Hematopoietic multipotent progenitor cell treated with erythropoietin and hydrocortisone succinate and interleukin-3 and kit ligand, for 17 days (in vitro differentiated cells): ENCODE measurements around the gene TCF4.

ENCODE experiments used
- DNase-seq: peaks from one replicate; pipeline ENCODE4 v3.0.0-alpha.2; 2015; ENCODE audit warnings: low spot score

Gene TCF4

DNA sequence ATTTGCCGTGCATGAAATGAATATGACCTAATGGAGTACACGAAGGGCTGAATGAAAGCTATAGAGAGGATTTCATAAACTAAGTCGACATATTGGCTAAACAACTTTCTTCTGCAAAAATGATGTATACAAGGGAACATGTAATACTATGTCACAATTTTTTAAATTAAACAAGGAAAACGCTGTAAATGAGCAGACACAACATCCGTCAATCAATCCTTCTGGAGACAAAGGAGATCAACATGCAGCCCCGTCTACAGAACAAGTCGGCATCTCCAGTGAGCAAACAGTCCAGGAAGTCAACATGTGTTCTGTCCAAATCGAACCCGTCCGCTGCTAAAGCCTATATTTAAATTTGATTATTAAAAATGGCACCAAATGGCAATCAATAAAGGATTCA lies 180.8 kb downstream of the TCF4 start:
- no peak for DNase-seq

DNA sequence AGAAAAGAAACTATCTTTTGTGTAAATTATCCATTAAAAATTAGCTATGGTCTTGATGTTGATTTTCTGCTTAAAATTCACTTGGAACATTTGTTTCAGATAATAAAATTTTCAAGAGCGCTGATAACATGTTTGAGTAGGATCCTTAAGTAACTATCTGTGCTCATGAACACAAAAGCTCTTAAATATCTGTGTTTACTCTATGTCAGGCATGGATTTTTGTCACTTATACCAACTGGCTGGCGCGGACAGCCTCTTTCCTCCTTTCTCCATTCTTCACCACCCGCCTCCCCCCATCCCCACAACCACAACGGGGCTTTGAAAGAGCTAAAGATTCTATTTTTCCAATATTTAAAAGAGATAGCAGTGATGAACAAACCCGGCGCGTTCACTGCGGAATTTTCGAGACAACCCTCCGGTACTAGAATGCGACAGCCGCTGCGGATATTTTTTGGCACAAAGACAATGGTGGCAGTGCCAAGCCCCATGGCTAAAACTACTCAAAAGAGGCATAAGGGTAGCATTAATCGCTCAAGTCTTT lies 181.5 kb downstream of the TCF4 start:
- DNase-seq, result no peak

DNA sequence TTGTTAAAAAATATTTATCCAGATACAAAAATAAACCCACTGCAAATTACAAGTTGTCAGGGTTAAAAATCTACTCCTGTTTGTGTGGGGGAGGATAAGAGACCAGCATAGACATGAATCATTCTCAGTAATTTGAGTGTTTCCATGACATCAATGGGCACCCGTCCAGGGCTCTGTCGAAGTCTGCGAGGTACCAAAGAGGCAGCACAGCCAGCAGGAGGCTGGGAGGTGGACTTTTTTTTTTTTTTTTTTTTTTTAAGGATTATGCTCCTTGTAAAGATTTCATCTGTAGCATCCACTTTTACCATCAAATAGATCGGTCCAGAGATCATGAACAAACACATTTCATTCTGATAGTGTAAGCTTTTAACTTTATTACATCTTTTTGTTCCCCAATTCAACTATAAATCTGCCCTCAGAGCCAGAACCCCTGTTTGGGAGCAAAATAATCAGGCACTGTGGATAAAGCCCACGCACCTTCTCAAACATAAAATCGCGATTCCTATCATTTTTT lies 182.0 kb downstream of the TCF4 start:
- DNase-seq, result no peak

DNA sequence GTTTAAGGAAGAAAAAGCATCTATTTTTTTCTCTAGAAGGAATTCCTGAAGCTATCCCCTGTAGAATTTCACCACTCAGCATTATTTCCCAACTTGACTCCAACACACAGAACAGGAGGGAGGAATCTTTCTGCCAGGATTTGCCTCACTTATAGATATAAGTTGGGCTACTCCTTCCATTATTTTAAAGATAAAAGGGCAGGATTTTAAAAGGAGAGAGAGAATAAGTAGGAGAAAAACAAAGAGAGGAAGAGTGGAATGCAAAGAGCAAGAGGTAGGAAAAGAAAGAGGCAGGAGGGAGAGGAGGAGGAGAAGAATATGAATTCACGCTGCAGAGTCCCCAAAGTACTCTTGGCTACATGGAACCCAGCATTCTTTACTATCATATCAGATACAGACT lies 182.5 kb downstream of the TCF4 start:
- DNase-seq, result no peak

DNA sequence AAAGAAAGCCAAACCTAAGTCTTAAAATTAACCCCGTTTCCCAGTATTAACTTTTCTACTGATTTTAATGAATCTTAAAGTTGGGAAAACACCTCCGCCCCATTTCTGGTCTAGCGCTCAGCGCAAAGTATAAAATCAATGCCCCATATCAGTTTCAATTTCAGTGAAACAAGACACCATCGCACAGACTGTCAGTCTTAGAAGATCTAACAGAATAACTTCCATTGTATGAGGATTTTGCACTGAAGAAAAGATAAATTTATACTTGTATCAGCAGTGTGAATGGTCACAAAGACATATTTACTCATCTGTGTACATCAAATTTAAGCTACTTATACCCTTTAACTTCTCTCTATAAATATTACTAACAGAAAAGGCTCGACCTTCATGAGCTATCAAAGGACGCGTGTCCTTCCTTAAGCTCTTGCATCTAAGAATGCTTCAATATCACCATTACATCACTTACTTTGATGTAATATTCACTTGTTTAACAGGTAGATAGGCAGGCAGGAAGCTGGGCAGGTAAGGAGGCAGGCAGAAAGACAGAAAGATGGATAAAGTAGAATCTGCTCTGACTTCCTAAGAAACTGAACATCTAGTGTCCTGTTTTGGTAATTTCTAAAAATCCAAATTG lies 183.0 kb downstream of the TCF4 start:
- no peak for DNase-seq

DNA sequence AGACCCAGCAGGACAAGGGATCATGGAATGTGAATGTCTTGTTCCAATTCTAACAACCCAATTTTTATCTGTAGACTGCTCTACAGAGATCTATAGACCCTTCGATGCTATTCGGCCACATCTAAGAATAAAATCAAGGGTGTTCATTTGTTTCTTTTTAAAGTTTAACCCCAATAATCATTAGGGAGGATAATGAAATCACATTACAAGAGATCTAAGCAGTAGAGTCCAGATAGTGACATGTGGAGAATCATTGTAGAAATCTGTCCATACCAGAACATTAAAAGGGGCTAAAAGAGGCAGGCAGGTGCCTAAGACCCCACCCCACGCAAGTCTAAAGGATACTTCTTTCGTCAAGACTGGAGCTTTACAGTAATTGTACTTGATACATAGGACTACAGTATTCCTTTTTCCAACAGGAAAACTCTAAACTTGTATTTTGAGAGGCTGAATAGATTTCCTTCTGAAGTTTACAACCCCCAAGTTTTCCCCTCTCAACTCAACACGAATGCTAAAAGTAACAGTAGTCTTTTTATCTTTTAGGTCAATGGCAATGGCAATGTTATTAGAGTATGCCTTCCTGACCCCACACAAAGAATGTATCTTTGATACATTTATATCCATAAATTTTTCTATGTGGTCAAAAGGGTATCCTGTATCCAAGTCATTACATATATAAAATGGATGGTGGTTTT lies 183.7 kb downstream of the TCF4 start:
- DNase-seq, result no peak

DNA sequence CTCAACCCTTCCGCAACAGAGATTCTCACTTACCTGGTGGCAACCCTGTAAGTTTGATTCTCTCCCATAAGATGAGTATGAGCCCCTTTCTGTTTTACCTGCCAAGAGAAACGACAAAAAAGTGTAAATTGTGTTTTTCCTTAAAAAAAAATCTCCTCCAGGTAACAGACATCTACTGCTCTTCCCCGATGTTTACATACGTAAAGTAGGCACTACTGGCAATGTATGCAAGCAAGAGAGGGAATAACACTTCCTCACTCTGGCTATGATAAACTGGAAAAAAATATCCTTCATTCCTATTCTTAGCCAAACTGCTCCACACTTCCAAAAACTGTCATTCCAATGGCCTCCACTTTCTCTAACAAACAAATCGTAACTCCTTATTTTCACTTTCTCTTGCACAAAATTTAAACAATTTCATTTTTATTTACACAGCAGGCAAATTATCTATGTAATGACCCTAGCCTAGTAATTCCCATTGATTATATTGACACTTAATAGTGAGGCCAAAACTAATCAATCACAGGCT lies 184.5 kb downstream of the TCF4 start:
- no peak for DNase-seq

DNA sequence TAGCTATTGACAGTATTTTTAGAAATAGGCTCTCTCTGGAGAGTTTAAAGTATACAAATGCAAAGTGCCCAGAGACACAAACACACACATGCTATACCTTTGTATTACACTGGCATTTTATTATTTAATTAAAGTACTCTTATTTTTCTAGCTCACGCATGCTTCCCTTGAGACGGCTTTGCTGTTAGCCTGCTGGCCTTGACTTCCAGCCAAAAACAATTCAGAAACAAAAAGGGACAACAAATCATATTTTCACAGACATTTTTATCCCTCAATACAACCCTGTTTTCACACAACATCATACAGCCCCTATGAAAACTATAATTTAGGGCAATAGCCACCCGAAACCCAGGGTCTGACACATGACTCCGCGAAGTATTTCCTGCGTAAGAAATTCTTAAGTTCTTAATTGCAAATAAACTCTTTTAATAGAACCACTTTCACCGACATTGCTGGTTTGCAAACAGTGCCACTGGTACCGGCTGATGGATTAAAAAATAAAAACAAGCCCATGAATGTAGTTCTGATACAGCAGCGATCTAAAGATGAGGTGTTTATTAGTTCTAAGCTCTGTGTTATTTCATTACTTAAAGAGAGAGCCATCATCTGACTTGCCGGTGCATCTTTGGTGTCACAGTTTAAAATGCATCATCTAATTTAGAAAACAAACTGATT lies 185.1 kb downstream of the TCF4 start:
- DNase-seq, result no peak

DNA sequence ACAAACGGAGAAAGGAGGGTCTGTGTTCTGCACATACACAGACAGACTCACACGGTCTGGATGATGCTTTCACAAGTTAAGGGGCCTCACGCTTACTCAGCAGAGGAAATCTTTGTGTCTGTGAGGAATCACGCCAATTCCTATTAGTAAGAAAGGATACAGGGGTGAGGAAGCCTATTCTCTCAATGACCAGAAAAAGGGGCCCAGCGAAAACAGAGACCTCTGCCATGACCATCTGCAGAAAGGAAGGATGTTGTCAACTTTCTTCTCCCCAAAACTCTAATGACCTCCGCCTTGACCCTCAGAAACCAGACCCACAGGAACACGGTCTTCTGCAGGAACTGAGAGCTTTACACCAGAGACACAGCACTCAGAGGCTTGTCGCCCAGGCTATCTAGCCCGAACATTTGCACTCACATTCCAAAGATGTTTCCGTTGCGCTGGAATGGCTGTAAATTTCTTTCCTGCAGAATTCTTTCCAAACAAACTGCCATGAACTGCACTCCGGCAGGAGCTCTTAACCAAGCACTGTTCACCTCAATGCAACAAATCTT lies 186.3 kb downstream of the TCF4 start:
- no peak for DNase-seq

DNA sequence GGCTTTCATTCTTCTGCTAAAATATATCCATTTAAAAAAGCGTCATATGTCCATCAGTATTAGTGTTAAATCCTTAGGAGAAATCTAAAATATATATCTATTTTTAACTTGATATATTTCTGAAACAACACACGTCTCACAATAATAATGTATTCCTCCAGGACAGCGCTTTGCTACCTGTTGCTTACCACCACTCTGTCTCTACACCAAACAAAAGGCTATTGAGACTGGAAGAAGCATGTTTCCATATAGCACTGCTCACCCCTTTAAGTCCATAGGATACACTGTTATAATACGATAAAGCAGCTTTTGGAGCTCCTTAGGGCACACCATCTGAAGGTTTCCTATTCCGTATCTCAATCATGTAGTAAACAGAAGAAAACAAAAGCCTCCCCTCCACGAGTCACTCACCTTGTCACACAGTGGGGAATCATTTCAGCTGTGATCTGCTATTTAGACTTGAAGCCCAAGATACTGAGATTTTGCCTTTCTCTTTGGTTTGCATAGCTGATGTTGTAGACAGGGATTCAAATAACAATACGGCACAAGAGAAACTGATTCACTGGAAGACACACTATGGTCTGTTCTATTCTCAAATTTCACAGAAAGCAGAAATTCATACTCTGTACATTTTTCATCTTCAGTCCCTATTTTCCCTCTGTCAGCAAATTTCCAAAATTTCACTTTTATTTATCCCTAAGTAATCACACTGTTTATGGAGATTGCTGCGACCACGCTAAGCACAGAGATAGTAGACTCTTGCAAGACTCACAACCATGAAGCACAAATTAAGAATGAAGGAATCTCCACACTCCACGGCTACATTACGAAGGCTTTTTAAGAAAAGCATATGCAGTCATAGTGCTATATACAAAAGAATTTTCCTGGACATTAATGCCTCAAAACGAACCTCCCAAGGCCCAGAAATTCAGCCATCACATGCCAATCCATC lies 187.1 kb downstream of the TCF4 start:
- DNase-seq, result no peak

DNA sequence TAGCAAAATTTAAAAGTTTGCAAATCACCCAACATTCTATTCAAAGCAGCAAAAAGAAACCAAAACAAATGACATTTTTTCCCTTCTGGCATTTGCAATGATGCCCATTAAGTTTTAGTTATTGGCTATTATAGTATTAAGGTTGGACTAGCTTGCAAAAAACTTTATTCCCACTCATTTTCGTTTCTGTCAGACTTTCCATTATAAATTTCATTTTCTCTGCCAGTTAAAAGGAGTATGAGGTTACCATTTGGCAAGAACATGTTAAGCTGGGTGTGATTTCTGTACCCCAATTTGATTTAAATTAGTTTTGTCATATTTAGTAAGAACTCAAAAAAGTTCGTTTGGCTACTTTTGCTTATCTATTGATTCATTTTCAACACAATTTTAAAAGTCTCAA lies 187.9 kb downstream of the TCF4 start:
- no peak for DNase-seq

DNA sequence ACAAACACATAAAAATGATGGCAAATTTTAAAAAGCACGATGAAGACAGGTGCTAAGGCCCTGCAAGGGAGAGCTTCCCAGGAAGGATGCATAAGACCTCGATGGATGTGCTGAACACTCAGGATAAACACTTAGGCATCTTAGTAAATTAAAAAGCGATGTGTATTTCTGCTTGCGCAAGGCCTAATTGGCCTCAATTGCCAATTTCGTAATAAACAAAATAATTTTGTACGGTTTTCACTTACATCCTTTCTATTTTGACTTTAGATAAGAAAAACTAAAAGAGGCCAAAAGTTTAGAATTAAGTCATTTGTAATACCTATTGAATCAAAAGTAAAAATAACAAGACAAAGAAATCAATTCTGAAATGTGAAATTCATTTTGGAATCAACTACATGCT lies 189.1 kb downstream of the TCF4 start:
- no peak for DNase-seq

DNA sequence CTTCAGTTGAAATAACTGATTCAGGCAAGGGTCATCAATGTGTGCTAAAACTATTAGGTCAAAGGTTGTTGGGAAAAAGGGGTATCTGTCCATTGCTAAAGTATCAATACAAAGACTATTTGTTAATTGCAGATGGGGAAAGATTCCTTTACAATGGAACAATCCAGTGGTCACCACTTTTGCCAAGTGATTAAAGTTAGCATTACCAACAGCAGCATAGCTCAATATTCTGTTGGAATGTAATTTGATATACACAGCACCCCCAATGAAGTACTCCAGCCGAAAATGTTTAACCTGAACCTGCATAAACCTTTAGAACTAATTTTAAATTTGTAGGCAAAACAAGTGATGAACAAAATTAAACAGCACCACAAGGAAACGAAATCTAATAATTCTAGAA lies 191.0 kb downstream of the TCF4 start:
- no peak for DNase-seq

DNA sequence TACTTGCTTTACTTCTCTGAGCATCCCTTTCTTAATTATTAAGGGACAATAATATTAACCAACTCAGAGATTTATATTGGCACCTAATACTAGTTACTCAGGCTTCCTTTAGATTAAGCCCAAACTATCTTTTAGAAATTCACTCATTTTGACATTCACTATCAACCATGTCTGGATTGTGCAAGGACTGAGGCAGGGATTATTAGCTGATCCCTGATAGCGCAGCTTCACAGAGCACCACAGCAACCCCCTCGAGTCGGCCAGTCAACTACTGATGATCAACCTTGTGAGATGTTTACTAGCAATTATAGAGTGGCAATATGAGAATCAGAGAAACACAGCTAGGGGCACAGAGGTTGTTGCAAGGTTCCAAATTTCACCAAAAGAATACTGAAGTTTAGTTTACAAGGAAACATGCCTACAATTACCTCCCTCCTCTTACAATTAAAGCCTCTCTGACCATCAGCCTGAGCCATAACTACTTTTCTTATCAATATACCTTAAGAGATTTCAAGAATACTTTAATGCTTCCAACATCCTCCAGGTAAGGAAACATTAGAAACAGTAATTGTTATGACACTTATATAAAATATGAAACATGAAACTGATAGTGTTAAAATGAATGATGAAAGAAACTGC lies 191.6 kb downstream of the TCF4 start:
- no peak for DNase-seq

DNA sequence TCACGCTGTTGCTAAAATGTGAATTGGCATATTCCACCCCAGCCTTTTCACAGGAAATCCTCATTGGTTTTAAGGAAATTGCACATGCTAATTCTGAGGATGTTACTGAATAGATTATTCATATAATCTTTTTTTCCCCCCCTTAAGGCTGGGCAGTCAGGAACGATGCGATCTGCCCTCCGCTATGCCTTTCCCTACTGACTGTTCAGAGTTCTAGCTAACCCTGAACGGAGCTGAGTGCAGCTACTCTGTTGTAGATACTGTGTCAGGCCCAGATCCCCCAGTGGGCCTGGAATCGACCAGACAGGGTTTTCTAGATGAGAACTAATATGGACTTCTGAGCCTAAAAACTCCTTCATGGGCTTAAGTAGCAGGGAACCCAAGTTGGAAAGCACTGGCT lies 192.2 kb downstream of the TCF4 start:
- no peak for DNase-seq

DNA sequence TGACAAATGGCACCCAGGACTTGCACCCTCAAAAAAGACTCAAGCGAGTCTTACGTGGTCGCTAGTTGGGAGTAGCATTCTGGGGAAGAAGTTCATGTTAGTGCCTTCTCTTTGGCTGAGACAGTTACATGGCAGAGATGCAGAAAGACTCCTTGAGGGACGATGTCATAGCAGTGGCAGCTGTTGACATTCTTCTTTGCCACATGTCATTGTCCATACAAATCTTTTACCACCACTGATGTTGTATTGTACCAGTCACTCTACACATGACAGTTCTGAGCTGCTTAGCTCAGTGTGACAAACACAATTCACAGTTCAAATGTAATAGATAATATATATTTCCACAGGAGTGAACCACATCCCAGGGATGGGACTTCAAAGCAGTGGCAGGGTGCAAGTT lies 197.1 kb downstream of the TCF4 start:
- no peak for DNase-seq

DNA sequence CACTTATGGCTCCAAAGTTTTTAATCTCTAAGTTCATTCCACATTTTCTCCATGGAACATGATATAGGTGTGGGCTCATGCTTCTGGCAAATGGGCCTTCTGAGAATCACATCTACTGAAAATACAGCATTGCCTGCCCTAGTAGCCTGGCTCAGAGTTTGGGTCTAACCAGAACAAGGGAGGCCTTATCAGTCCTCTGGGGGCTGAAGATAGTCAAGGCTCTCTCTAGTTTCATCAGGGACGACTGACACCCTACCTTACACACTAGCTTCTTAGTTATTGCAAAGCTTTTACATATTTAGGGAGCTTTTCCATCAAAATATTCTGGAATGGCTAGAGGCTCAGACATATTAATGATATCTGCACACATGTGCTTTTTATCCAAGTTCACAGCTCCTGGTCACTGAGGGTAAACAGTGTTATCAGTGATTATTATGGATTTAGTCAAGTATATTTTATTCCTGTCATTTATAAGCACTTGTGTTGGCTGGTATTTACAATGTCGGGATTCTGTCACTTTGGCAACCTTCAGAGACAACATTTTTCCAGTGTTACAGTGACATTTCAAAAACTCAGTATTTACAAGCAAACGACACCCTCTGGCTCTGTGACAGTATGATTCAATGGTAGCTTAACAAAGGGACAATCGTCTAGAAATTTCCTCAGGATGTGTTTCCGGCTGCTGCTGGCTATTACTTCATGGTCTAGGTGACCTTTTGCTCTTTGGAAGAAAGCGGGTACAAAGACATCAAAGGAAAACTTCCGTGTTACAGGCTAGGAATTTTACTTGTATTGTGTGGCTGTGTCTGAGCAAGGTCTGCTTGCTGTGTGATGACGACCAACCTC lies 200.6 kb downstream of the TCF4 start:
- no peak for DNase-seq

DNA sequence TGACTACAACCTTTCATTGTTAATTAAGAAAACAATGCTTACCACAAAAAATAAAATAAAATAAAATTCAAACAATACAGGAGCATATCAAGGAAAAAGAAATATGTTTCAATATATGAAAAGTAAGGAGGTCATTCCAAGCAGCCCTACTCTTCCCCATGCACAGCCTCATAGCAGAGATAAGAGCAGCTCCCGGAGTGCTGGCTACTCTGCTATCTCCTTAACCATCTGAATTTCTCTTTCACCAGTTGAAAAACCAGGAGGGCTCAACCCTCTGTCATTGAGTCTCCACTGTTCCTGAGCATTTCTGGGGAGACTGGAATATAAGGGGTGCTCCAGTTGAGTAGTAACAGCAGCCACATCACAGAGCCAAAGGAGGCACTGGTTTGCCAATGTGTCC lies 201.4 kb downstream of the TCF4 start:
- DNase-seq, result no peak

DNA sequence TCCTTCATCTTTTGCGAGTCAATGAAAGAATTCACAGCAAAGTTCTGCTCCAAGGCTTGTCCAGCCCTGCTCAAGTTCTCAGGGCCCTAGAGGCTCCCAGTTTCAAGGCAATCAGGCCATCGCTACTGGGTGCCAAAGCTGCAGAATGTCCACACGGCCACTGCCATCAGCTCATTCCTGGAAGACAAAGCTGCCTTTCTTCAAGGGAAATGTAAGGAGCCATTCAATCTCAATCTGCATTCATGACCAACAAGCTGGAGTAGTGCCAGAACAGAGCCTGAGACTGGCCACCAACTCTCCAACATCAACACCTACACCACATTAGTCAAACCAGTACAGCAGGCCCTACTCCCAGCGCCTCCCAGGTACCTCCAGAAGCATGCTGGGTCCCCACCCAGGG lies 202.2 kb downstream of the TCF4 start:
- no peak for DNase-seq
